Bone marrow (tissue), 2 donors: ENCODE results near the gene TACR1.
"Not testable (repeated sequence)": the region's sequence is repeated elsewhere in the genome, so short reads cannot be mapped to it uniquely, and the experiment has no call there.

Experiments
- DNase-seq, 2 donors: peaks; one replicate each; lab custom pipeline; 2025; lab: John Stamatoyannopoulos, UW

TACR1 gene

DNA sequence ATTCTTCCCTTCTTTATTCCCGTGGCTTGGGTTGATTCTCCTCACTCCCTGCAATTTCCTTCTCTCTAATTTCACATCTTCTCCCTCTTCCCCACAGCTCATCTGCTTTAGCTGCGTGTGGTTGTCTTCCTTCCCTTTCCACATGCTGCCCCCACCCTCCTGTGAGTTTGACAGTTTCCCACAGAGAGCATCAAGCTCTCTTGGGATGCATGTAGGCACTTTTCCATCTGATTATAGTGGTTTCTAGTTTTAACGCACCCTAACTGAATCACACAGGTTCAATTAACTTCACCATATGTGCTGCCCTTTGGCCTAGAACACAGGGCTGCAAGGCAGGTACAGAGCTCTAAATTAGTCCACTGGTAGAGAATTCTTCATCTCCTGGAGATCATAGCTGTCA lies 110.5 kb downstream of the TACR1 start:
- DNase-seq, result no peak

DNA sequence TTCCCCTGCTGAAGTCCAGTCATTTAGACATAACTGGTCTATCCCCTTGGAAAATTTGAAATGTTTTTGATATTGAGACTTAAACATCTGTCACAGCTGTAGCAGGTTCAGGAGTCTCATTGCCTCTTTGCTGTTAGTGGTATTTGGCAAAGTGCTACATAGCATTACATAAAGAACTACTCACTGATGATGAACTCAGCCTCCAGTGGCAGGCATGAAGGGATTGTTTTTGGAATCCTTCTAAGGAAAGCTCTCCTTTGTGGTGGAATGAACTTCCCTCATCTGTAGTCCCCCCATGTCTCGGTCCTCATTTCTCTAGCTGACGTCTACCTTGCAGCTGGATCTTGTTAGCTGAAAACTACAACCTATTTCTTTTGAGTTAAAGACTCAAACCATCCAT lies 111.6 kb downstream of the TACR1 start:
- no peak for DNase-seq

- DNase-seq, result no peak
Observed at GRCh38 chr2:75079575-75079974, 119.7 kb downstream of the TACR1 start.

GRCh38 chr2:75077909-75078308 lies 121.4 kb downstream of the TACR1 start:
- no peak for DNase-seq

DNA sequence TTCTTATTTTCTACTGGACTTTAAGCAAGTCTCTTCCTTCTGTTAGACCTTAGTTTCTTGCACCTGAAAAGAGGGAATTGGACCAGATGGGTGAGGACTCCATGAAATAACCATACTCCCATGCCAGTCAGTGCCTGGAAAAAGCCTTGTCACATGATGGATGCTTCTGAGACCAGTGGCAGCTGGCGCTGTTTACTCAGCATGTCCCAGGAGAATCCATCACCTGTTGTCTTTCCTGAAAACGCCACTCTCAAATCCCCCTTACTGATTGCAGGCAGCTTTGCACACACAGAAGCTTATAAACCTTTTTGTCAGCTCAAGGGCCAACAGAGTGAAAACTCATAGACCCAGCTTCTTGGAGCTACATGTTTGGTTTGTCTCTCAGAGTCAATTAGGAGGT lies 123.2 kb downstream of the TACR1 start:
- no peak for DNase-seq

- DNase-seq, result no peak
Observed at GRCh38 chr2:75074708-75075107, 124.6 kb downstream of the TACR1 start.

DNA sequence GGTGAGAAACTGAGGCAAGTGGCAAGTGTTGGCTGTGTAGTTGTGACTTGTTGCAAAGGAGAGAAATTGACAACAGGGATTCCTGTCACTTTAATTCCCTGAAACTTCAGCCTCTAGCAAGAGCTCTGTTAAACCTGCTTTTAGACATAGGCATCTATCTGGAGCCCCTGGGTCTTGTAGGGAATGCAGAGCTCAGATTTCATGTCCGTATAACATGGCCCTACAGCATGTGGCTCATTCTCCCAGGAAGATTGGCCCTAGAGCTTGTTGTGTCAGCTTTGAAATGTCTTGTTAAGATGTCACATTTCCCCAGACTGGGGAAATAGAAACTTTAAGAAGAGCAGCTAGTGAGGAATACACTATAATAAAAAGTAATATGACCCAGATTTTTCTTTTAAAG lies 125.1 kb downstream of the TACR1 start:
- no peak for DNase-seq

GRCh38 chr2:75071766-75072165 lies 127.6 kb downstream of the TACR1 start:
- no peak for DNase-seq

DNA sequence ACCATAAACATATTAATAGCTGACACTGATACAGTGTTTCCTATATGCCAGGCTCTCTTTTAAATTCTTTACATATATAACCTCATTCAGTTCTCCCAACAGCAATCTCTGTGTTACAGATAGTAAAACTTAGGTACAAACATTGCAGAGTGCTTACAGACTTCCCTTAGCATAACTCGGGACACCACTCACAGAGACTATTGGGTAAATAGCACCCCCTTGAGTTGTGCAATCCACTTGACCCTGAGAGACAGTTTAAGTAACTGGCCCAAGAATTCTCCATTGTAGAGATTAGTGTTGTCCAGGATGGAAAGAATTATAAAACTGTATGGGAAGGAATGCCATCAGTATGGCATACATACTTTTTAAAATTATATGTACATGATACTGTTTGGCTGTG lies 130.8 kb downstream of the TACR1 start:
- DNase-seq, result no peak

- DNase-seq, result no peak
Observed at GRCh38 chr2:75067506-75067905, 131.8 kb downstream of the TACR1 start.

DNA sequence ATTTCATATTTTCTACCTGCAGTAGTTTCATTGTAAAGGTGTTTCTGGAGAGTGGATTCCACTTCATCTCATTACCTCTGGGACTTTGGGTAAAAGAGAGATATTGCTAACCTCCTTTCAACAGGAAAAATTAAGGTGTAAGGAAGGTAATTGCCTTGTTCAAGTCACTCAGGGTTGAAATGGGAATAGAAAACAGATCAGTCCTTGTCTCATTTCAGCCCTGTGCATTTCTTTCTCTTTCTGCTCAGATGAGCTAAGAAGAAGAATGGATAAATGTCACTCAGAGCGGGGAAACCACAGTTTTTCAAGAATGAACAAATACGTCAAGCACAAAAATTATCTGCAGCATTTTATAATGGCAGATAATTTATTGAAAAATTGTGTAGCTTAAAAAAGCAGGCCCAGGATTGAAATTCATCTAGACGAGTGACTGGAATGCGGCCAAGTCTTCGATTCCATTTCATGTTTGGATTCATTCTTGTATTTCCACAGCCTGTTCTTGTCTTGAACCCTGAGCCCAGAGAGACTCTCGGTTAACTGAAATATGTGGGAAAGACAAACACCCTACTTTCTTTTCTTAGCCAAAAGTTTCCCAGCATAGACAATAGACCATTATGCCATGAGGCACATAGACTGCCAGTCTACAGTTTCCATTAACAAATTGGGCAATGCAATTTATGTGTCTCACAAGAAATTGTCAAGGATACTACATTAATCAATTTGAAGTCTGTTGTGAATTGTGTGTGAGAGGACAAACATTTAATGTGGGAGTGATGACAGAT lies 133.0 kb downstream of the TACR1 start:
- DNase-seq, result no peak

GRCh38 chr2:75065402-75066008 lies 133.8 kb downstream of the TACR1 start:
- no peak for DNase-seq

- peak in 1 of 2 donors; percentile 4 for DNase-seq
Observed at GRCh38 chr2:75064691-75065396, 134.5 kb downstream of the TACR1 start.

DNA sequence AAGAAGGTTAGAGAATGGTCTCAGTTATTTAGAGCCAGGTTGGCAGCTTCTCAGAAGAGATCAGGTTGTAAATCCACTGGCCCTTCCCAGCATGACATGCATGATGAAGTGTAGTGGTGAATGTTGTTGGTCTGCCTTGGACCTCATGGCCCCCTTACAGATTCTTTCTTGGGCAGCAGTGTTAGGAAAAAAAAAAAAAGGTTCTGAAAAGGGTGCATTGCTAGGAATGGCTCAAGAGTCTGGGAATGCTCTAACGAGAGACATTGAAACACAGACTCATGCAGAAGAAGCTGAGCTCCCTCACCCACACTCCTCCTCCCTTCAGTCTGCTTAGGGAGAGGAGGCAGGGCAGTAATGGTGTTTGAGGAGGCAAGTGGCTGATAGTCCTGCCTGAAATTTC lies 135.4 kb downstream of the TACR1 start:
- DNase-seq, result no peak

DNA sequence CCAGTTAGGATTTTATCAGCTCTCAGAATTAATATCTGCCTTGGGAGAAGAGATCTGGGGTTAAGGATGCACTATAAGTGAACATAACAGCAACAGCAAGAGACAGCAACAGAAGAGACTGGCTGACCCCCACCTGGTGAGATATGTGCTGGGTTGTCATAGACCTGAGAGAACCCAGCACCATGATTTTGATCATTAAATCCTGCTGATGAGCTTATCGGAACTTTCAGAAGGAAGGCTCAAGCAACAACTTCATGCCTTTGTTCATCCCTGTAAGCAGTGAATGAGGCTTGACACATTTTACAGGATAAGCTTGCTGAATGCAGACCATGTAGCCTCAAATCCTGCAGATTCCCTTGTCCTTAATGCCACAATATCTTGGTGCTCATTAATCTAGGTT lies 140.9 kb downstream of the TACR1 start:
- no peak for DNase-seq

- not testable (repeated sequence) for DNase-seq
Observed at GRCh38 chr2:75057150-75057549, 142.2 kb downstream of the TACR1 start.

DNA sequence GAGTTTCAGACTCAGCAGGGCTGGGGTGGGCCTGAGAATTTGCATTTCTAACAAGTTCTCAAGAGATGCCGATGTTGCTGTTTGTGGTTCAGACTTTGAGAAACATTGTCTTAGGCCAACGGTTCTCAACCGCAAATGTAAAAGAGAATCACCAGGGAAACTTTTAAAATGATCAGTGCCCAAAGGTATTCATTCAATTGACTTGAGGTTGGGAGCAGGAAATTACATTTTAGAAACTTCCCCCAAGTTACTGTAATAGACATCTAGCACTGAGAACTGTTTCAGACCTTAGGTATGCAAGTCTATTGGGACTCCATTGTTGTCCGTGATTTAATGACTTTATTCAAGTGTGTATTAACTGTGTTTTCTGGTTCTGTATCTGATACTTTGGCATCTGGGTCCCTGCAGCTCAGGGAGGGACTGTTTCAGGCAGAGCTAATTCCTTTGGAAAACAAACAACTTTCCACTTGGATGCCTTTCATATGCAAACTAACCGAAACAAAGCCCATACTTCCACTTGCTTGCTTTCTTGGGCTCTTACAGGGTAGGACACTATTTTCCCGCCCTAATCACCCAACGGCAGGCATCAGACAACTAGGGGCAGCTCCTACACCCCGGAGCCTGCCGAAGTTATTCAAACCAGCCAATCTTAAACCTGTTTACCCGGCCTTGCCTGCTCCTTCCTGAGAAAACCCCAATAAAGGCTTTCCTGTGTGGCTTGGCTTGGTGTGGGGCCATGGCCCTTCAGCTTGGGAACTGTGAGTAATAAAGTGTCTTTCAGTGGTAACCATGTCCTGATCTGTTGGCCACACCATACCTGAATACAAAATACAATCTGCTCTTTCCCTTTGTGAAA lies 143.3 kb downstream of the TACR1 start:
- no peak for DNase-seq

DNA sequence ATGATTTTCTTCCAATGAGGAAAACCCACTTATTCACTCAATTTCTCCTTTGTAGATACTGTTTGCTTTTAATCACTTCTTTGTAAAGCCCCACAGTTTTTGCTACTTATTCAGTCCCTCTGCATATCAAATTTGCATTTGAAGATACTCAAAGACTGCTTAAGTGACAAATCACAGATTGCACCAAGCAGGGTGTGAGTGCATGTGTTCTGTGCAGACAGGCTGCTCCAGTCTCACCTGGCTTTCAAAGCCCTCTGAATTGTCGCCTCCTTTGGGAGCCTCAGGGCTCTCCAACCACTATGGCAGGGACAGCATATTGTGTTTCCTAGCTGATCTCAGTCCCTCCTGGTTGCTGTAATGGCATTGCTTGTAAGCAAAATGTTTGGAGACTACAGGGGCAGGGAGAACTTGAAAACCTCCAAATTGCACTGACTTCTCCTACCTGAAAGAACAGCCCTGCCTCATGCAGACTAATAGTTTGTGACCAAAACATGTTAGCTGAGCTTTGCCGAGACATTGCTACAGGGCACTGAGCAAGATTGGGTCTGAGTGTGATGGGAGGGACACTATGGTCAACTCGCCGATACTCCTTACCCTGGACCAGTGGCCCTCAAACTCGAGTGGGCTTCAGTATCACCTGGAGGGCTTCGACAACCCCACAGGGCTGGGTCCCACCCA lies 144.0 kb downstream of the TACR1 start:
- DNase-seq, result no peak

DNA sequence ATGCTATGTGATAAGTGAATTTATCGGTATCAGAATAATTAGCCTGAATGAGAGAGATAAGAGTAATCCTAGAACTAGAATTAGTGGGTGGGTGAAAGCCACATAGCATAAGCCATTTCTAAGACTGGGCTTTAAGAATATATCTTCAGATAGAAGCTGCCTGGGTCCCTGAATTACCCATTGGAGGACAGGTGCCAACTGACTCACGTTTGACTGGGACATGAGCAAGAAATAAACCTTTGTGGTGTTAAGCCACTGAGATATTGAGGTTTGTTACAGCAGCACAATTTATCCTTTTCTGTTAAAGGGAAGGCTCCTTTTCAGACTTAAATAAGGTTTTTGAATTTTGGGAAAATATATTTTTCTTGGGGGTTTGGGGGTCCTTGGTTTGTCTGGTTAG lies 145.0 kb downstream of the TACR1 start:
- no peak for DNase-seq

DNA sequence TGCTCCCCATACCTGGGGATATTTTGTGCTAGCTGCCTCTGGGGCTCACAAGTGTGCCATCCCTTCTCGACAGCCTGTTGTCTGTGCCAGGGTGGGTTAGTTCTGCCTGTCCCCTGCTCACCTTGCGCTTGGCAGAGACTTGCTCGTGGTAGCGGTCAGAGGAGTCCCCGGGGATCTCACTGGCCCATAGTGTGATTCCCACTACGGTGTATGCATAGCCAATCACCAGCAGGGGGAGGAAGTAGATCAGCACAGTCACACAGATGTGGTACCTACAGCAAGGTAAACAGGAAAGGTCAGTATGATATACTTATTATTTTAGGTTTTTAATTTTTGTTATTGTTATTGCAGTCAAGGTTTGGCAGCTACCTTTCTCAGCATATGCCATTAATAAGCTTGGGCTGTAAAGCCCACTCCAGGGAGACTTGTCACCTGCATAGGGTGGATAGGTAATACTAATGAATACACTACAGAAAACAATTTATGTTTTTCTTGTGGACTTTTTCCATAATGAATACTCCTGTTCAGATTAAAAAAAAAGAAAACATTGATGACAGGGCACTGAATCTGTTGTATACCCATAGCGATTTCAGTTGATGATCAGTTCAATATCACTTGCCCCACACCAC lies 145.7 kb downstream of the TACR1 start:
- DNase-seq, result no peak

DNA sequence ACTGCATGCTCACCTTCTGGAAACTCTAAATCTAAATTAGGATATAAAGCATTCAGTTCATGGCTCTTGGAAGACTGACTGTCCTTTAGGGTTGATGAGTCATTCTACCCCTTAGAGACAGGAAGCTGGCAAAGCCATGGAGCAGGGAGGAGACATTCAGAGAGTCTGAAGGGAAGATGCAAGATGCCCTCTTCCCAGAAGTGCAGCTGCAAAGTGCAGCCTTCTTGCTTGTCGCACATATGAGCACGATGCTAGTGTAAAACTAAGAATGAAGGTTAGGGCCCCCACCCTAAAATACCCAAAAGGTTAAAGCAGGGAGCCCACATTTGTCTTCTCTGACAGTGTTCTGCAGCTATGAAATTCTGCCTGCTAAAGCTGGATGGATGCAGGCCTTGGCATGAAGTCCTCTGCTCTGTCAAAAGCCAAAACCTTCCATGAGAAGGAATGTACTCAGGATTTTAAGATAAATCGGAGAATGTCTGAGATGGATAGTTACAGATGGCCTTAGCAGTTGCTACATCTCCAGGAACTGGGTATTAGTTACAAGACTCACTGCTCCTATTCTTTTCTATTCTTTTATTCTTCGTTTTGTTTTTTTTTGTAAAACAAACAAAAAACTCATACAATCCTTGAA lies 151.2 kb downstream of the TACR1 start:
- no peak for DNase-seq
